ENCODE results near the gene PPL.

The PPL gene

DNA sequence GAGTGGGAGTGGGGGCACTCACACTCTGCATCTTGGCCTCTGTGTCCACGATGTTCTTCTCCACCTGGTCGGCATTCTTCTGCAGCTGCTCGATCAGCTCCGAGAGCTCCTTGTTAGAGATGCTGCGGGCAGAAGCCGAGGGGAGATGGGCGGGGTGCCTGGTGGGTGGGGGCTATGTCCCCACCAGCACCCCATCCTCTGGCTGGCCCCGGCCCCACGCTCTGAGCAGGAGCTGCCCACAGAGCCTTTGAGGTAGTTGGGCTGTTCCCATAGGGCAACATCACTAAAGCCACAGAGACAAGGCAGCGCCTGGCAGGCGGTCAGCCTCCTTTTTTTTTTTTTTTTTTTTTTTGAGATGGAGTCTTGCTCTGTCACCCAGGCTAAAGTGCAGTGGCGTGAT lies 26.1 kb downstream of the PPL start:
- no peak overlapping the region for H3K27ac ChIP-seq
- TF ChIP-seq, protein P1, sequence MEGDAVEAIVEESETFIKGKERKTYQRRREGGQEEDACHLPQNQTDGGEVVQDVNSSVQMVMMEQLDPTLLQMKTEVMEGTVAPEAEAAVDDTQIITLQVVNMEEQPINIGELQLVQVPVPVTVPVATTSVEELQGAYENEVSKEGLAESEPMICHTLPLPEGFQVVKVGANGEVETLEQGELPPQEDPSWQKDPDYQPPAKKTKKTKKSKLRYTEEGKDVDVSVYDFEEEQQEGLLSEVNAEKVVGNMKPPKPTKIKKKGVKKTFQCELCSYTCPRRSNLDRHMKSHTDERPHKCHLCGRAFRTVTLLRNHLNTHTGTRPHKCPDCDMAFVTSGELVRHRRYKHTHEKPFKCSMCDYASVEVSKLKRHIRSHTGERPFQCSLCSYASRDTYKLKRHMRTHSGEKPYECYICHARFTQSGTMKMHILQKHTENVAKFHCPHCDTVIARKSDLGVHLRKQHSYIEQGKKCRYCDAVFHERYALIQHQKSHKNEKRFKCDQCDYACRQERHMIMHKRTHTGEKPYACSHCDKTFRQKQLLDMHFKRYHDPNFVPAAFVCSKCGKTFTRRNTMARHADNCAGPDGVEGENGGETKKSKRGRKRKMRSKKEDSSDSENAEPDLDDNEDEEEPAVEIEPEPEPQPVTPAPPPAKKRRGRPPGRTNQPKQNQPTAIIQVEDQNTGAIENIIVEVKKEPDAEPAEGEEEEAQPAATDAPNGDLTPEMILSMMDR (conservative IDR thresholded peaks at IDR 0.05) = no peak

DNA sequence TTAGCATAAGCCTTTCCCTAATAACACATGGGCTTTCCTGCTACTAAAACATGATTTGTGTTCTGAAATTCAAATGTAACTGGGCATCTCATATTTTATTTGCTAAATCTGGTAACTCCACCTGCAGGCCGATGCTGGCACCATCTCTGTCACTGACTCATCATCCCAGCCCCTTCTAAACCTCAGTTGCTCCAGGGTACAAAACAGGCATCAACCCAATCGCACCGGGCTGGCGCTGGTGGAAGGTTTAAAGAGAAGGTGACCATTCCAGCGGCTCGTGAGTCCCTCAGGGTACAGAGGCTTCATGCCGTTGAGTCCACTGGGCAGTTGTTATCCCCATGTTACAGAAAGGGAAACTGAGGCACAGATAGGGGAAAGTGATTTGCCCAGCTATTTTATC lies 27.1 kb downstream of the PPL start:
- TF ChIP-seq, protein P1 (conservative IDR thresholded peaks at IDR 0.05) = no peak
- H3K27ac ChIP-seq = no peak overlapping the region

DNA sequence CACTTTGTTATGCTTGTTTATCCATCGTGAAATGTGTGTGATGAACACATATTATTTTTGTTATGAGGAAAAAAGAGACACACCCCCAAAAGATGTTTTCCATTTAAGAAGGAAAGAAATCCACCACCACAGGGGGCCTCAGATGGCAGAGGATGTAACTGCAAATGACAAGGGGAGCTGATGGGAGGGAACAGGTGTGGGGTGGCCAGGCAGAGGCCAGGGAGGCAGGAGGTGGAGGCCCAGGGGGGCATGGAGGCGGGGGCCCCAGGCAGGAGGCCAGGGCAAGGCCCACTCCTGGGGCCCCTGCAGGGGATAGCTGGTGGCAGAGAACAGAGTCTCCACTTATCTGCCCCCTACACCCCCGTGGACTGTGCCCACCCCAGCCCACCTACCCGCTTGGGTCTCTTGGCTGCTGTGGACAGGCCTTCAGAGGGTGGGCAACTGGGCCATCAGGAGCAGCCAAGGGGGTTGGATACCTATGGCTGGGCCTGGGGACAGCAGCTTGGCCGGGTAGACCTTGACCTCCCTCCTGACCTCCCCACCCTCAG lies 28.0 kb downstream of the PPL start:
- TF ChIP-seq, protein P1 (conservative IDR thresholded peaks at IDR 0.05) = no peak
- no peak overlapping the region for H3K27ac ChIP-seq

DNA sequence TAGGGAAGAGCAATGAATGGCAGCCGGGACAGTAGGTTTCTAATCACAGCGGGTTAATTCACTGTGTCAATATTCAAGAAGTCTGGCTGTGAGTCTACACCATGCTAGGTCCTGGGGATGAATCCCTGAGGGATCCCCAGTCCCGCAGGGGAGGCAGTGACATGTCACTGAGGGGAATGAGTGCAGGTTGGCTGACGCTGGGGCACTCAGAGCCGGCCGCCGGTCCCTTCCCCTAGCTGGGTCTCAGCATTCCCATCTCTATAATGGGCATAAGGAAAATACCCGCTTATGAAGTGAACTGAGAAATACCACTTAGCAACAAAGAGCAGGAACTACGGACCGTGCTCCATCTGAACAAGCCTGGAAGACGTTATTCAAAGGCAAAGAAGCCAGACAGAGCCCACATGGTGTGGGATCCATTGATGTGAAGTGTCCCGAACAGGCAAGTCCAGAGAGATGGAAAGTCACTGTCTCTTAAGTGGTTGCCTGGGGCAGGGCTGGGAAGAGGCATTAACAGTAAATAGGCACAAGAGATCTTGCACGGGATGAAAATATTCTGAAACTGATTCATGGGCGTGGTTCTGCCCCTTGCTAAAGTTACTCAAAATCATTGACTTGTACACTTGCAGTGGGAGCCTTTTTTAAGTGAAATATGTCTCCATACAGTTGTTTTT lies 31.9 kb downstream of the PPL start:
- no peak overlapping the region for H3K27ac ChIP-seq
- TF ChIP-seq, protein P1 (conservative IDR thresholded peaks at IDR 0.05) = no peak

DNA sequence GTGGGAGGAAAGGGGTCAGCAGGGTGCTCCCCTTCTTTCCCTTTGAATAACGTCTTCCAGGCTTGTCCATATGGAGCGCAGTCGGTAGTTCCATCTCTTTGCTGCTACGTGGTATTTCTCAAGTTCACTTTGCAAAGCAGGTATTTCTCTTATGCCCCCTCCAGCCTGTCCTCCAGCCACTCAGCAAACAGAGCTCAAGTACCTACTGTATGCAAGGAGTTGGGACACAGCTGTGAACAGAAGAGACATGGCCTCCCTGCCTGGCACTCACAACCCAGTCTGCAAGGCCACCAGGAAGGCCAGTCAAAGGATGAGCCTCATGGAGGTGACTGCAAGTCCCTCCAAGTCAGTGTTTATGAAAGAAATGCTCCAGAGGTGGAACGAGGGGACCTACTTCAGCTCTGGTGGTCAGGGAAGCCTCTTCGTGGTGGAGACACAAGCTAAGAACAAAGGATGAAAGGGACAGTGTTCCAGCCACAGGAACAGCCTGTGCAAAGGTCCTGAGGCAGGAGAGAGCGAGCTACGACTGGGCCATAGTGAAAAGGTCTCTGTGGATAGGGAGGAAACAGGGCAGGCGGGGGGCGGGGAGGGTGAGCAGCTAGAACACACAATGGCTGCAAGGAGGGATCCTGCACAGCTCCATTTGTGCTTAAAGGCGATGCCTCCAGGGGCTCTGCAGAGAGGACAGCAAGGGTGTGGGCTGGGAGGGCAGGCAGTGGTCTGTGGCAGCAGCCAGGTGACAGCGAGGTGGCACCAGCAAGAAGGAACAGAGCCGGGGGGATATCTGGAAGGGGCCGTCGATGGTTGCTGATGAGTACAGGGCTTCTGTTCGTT lies 32.6 kb downstream of the PPL start:
- H3K27ac ChIP-seq = no peak overlapping the region
- TF ChIP-seq, protein P1 (conservative IDR thresholded peaks at IDR 0.05) = no peak

DNA sequence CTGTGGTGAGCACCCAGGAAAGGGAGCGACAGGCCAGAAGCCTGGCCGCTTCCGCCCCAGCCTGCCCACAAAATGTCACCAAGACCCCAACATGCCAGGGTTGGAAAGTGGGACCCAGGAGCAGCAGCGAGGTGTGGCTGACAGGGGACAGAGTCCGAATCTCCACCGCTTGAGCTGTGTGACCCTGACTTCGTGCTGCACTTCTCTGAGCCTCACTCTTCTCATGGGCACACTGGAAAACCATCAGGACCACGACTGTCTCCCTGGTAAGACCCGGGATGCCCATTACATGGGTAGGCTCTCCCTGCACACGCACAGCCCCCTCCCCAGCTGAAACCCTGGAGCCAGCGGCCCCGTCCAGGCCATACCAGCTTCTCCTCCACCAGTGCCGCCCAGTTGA lies 34.9 kb downstream of the PPL start:
- TF ChIP-seq, protein P1 (conservative IDR thresholded peaks at IDR 0.05) = no peak

DNA sequence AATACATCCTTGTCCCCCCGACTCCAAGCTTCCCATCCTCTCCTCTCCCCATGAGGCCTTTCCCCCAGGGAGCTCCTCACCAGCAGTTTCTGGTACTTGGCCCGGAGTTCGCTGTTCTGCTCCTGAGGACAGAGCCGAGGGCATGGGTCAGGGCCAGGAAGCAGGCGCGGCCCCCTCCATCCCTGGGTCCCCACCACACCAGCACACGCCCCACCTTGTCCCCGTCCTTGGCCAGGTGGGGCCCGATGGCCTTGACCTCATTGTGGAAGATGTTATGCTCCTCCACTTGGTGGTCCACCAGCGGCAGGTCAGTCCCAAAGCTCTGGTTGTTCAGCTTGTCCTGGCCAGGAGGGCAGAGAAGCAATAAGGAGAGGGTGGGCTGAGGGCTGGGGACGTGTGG lies 36.2 kb downstream of the PPL start:
- TF ChIP-seq, protein P1 (conservative IDR thresholded peaks at IDR 0.05) = no peak
- H3K27ac ChIP-seq = no peak overlapping the region

More for the DNA sequence above, 34.9 kb downstream of the PPL start:
- H3K27ac ChIP-seq = no peak overlapping the region

Measured in VCaP (cell line).